Adipocyte (in vitro differentiated cells): ENCODE data around the gene TDRD7.
"Not testable (repeated sequence)": the region's sequence is repeated elsewhere in the genome, so short reads cannot be mapped to it uniquely, and the experiment has no call there.

Experiments
- DNase-seq: peaks from one replicate; pipeline ENCODE4 v3.0.0-alpha.2; 2015; ENCODE audit warnings: low read depth
- H3K27me3 ChIP-seq: replicated peaks from 2 replicates; pipeline ENCODE4 v1.7.0; 2013; ENCODE audit warnings: mild to moderate bottlenecking, low read length, moderate library complexity; ENCODE audit not compliant: control insufficient read depth, insufficient read depth
- H3K36me3 ChIP-seq: 2 replicates; pipeline ENCODE4 v1.7.0; 2013; ENCODE audit warnings: low read length, mild to moderate bottlenecking, moderate library complexity; ENCODE audit not compliant: control insufficient read depth, insufficient read depth, severe bottlenecking
- H3K4me1 ChIP-seq: 2 replicates; pipeline ENCODE4 v1.7.0; 2013; ENCODE audit warnings: mild to moderate bottlenecking, low read length, moderate library complexity; ENCODE audit not compliant: control insufficient read depth, insufficient read depth
- H3K4me3 ChIP-seq: 2 replicates; pipeline ENCODE4 v1.7.0; 2013; ENCODE audit warnings: mild to moderate bottlenecking, low read length, moderate library complexity
- H3K9ac ChIP-seq: 2 replicates; pipeline ENCODE4 v1.7.0; 2013; ENCODE audit warnings: mild to moderate bottlenecking, low read length, moderate library complexity
- H3K9me3 ChIP-seq: 2 replicates; pipeline ENCODE4 v1.7.0; 2013; ENCODE audit warnings: mild to moderate bottlenecking, low read length, moderate library complexity; ENCODE audit not compliant: control insufficient read depth

The TDRD7 gene

DNA sequence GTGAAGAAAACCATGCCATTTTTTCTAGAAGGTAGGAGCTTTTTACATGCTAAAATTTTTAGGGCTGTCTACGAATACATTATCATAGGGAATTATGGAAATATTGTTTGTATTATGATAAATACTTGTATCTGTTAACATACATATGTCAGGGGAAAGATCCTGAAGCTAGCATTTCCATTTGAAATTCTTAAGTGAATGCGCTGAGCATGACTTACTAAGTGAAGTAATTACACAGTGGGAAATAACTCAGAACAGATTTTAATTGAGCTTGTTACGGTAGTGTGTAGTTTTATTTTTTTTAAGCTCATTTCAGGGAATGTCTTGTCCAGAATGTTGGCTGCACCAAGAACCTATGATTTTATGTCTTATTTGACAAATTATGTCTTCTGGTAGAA, 19.1 kb downstream of the TDRD7 start:
- H3K36me3 ChIP-seq = peaks cover 25% of the 10 kb centered on the region
- H3K4me1 ChIP-seq = peaks cover 5% of the 10 kb centered on the region
- H3K4me3 ChIP-seq = no peak overlapping the region
- H3K9me3 ChIP-seq = no peaks in the 10 kb centered on the region
- no peak for DNase-seq
- no peak overlapping the region for H3K9ac ChIP-seq
- no peaks in the 10 kb centered on the region for H3K27me3 ChIP-seq

GRCh38 chr9:97431549-97432143, 19.8 kb downstream of the TDRD7 start:
- H3K9ac ChIP-seq = no peak overlapping the region
- H3K4me1 ChIP-seq = peaks cover 6% of the 10 kb centered on the region
- H3K36me3 ChIP-seq = peaks cover 25% of the 10 kb centered on the region
- DNase-seq = no peak
- H3K9me3 ChIP-seq = no peaks in the 10 kb centered on the region
- no peak overlapping the region for H3K4me3 ChIP-seq
- H3K27me3 ChIP-seq = no peaks in the 10 kb centered on the region

- DNase-seq = no peak
- H3K4me3 ChIP-seq = no peak overlapping the region
Measured at GRCh38 chr9:97437051-97437600, 25.2 kb downstream of the TDRD7 start.

DNA sequence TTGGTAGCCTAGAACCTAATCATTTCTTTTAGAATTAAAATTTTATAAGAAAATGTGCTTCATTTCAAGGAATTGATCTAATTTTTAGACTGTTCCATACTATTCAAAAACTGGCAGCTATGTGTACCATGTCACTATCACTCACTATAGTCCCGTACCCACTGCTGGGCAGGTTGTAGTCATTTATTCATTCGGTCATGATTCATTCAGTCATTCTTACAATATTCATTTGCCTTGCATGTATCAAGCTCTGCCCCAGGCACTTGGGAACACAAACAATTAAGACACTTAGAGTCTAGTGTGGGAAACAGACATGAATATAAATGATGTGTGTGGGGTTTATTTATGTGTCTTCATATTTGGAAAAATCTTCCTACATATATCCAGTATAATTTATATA, 26.4 kb downstream of the TDRD7 start:
- Histone ChIP-seq H3K9ac (no peak overlapping the region), H3K9me3 (no peaks in the 10 kb centered on the region), H3K4me1 (peaks cover 13% of the 10 kb centered on the region), H3K36me3 (peaks cover 12% of the 10 kb centered on the region), H3K4me3 (no peak overlapping the region), H3K27me3 (no peaks in the 10 kb centered on the region)
- DNase-seq = no peak

More at GRCh38 chr9:97437051-97437600, 25.2 kb downstream of the TDRD7 start:
- no peak overlapping the region for H3K9ac ChIP-seq
- H3K9me3 ChIP-seq = no peaks in the 10 kb centered on the region
- no peaks in the 10 kb centered on the region for H3K27me3 ChIP-seq
- peaks cover 13% of the 10 kb centered on the region for H3K4me1 ChIP-seq
- H3K36me3 ChIP-seq = peaks cover 16% of the 10 kb centered on the region

GRCh38 chr9:97438666-97439065, 26.8 kb downstream of the TDRD7 start:
- Histone ChIP-seq H3K27me3 (no peaks in the 10 kb centered on the region), H3K4me3 (no peak overlapping the region), H3K9ac (no peak overlapping the region), H3K36me3 (peaks cover 11% of the 10 kb centered on the region), H3K4me1 (peaks cover 13% of the 10 kb centered on the region), H3K9me3 (no peaks in the 10 kb centered on the region)
- peak; percentile 57 for DNase-seq

- Histone ChIP-seq H3K9me3 (no peaks in the 10 kb centered on the region), H3K27me3 (no peaks in the 10 kb centered on the region), H3K9ac (no peak overlapping the region), H3K4me1 (peaks cover 13% of the 10 kb centered on the region), H3K36me3 (peaks cover 4% of the 10 kb centered on the region), H3K4me3 (no peak overlapping the region)
- no peak for DNase-seq
Measured at GRCh38 chr9:97440160-97440559, 28.3 kb downstream of the TDRD7 start.

DNA sequence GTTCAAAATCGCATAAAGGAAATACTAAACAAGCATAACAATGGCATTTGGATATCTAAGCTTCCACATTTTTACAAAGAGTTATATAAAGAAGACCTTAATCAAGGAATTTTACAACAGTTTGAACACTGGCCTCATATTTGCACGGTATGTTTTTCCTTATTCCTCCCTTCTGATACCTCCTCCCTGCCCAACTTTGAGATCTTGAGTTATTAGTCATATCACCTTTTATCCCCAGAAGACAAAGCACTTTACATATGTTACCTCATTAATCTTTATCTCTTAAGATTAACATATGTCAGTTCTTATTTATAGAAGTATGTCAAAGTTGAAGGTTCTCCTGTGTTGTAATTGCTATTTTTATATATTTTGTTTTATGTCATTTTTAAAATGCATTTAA, 29.8 kb downstream of the TDRD7 start:
- Histone ChIP-seq H3K27me3 (no peaks in the 10 kb centered on the region), H3K9ac (no peak overlapping the region), H3K36me3 (peaks cover 4% of the 10 kb centered on the region), H3K9me3 (no peaks in the 10 kb centered on the region), H3K4me1 (peaks cover 11% of the 10 kb centered on the region), H3K4me3 (no peak overlapping the region)
- no peak for DNase-seq

GRCh38 chr9:97445119-97445701, 33.3 kb downstream of the TDRD7 start:
- Histone ChIP-seq H3K9ac (no peak overlapping the region), H3K9me3 (no peaks in the 10 kb centered on the region), H3K4me3 (no peak overlapping the region), H3K4me1 (peaks cover 3% of the 10 kb centered on the region), H3K36me3 (no peaks in the 10 kb centered on the region), H3K27me3 (no peaks in the 10 kb centered on the region)
- no peak for DNase-seq

GRCh38 chr9:97447001-97447400, 35.1 kb downstream of the TDRD7 start:
- Histone ChIP-seq H3K9me3 (no peaks in the 10 kb centered on the region), H3K27me3 (no peaks in the 10 kb centered on the region), H3K4me1 (no peaks in the 10 kb centered on the region), H3K36me3 (no peaks in the 10 kb centered on the region), H3K9ac (no peak overlapping the region), H3K4me3 (no peak overlapping the region)
- DNase-seq = no peak

- not testable (repeated sequence) for DNase-seq, H3K36me3 ChIP-seq, H3K27me3 ChIP-seq, H3K9ac ChIP-seq, H3K9me3 ChIP-seq, H3K4me3 ChIP-seq, H3K4me1 ChIP-seq
Measured at GRCh38 chr9:97453573-97453972, 41.7 kb downstream of the TDRD7 start.

- H3K27me3 ChIP-seq, H3K9ac ChIP-seq, DNase-seq, H3K4me3 ChIP-seq, H3K36me3 ChIP-seq, H3K9me3 ChIP-seq: not testable (repeated sequence)
- peaks cover 10% of the 10 kb centered on the region for H3K4me1 ChIP-seq
Measured at GRCh38 chr9:97456841-97457240, 44.9 kb downstream of the TDRD7 start.

DNA sequence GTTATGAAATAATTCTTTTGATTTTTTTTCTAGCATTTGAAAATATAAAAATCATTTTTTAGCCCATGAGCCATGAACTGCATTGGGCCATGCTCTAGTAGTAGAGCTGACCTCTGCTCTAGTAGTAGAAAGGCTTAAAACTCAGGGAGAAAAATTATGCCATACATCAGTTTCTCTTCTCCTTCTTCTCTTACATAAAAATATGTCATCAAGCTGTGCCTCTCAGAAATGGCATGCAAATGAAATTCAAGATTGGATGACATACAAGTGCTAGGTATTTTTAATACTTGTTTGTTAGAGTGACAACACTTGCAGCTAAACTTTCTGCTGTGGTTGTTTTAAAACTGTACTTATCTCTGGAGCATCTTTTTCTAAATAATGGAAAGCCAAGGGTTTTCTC, 47.4 kb downstream of the TDRD7 start:
- Histone ChIP-seq H3K9me3 (no peaks in the 10 kb centered on the region), H3K36me3 (no peaks in the 10 kb centered on the region)

More for the DNA sequence above, 47.4 kb downstream of the TDRD7 start:
- no peak overlapping the region for H3K4me3 ChIP-seq
- H3K9ac ChIP-seq = no peak overlapping the region
- no peaks in the 10 kb centered on the region for H3K27me3 ChIP-seq
- DNase-seq = no peak
- peaks cover 10% of the 10 kb centered on the region for H3K4me1 ChIP-seq
